Pons (tissue), 1 donor: ENCODE measurements around the gene ZNF276.

Experiments used
- DNase-seq: peaks from one replicate; pipeline ENCODE4 v3.0.0-alpha.2; 2016; ENCODE audit warnings: low spot score

Gene ZNF276

GRCh38 chr16:89712274-89712781, 9.0 kb upstream of the ZNF276 start:
- DNase-seq: no peak

- DNase-seq: no peak
Measured at GRCh38 chr16:89716493-89716892, 4.8 kb upstream of the ZNF276 start.

- no peak for DNase-seq
Measured at GRCh38 chr16:89716916-89717687, 4.2 kb upstream of the ZNF276 start.

GRCh38 chr16:89717688-89718505, 3.4 kb upstream of the ZNF276 start:
- no peak for DNase-seq

GRCh38 chr16:89720551-89720812, 855 bp upstream of the ZNF276 start:
- DNase-seq: no peak

- DNase-seq: no peak
Measured at GRCh38 chr16:89721546-89722391, 432 bp downstream of the ZNF276 start.

- DNase-seq: peak; percentile 60
Measured at GRCh38 chr16:89722392-89723278, 1.3 kb downstream of the ZNF276 start.

- DNase-seq: peak; percentile 99
Measured at GRCh38 chr16:89723279-89724250, 2.2 kb downstream of the ZNF276 start.

- no peak for DNase-seq
Measured at GRCh38 chr16:89727406-89728120, 6.2 kb downstream of the ZNF276 start.

GRCh38 chr16:89729293-89729692, 8.0 kb downstream of the ZNF276 start:
- DNase-seq: no peak

- no peak for DNase-seq
Measured at GRCh38 chr16:89729863-89730593, 8.7 kb downstream of the ZNF276 start.

- no peak for DNase-seq
Measured at GRCh38 chr16:89730610-89731234, 9.4 kb downstream of the ZNF276 start.

- no peak for DNase-seq
Measured at GRCh38 chr16:89732142-89732917, 11.0 kb downstream of the ZNF276 start.

- no peak for DNase-seq
Measured at GRCh38 chr16:89732918-89733242, 11.5 kb downstream of the ZNF276 start.

- DNase-seq: no peak
Measured at GRCh38 chr16:89733322-89733721, 12.0 kb downstream of the ZNF276 start.

- no peak for DNase-seq
Measured at GRCh38 chr16:89733792-89734191, 12.5 kb downstream of the ZNF276 start.

- no peak for DNase-seq
Measured at GRCh38 chr16:89736554-89736953, 15.2 kb downstream of the ZNF276 start.
